Activated naive CD4-positive, alpha-beta T cell treated with anti-CD3 and anti-CD28 coated beads, Interleukin-2, amount 50 U/mL, for 16 hours (primary cell): ENCODE data around the gene LRRC8B.

Source experiments
- DNase-seq: peaks from one replicate; pipeline ENCODE4 v3.0.0-alpha.2; 2020

Gene LRRC8B

GRCh38 chr1:89635825-89636815, 111.5 kb downstream of the LRRC8B start:
- DNase-seq: no peak

- no peak for DNase-seq
These were observed 112.9 kb downstream of the LRRC8B start for GRCh38 chr1:89637496-89637895.

DNA sequence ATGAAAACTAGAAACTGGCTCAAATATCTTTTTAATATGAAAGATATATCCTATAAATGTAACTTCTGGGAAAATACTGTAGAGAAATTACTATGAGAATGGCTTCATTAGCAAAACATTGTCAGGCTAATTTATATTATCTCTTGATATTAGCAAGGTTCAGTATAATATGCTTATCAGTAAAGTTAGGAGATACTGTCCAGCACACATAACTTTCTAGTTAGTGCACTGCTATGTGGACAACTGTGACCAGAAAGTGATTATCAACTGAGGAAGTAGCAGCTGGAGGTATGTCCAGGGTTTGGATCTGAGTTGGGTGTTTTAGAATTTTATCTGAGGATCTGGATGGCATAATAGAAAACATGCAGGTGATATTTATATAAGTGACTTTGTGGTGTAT, 115.8 kb downstream of the LRRC8B start:
- DNase-seq: no peak

DNA sequence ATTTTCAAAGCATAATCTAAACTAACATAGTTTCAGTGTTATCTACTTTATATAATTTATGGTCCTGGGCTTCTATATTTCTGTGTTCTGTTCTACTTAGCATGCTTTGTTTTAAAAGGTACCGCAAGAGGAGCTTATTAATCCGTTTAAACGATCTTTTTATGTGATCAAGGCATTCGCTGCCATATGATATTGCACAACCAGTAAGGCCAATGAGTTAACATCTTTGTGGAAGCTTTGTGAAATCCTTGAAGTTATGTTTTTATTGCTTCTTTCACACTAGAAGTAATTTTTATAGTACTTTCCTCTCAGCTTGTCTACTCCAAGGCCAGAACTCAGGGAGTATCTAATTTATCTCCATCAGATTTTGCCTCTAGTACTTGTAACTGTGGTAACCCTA, 117.2 kb downstream of the LRRC8B start:
- no peak for DNase-seq

DNA sequence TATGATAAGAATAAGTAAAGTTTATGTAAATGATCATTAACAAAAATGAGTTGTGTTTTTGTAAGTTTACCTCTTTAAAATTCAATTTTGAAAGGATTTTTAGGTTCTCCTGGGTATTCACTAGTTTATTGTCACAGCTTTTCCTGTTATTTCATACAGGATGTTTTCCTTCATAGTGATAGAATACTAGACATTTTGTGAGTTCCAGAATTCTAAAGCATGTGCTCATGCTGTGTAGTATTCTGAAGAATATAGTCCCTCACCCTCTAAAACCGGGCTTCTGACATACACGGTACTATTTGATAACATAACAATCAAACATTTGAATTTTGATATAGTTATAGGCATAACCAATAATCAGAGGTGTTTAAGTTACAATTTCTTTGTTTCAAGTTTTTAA, 118.9 kb downstream of the LRRC8B start:
- DNase-seq: no peak

GRCh38 chr1:89644119-89644814, 119.6 kb downstream of the LRRC8B start:
- no peak for DNase-seq

- DNase-seq: no peak
These were observed 121.6 kb downstream of the LRRC8B start for GRCh38 chr1:89646259-89646658.
